Embryonic facial prominence (tissue), 1 donor: Measurements from ENCODE around the gene IFITM2.

Experiments
- DNase-seq: peaks from one replicate; pipeline ENCODE4 v3.0.0-alpha.2; 2016; ENCODE audit errors: extremely low spot score

Gene IFITM2

GRCh38 chr11:293271-293851, 14.3 kb upstream of the IFITM2 start:
- DNase-seq: no peak

- DNase-seq: no peak
These were observed 13.6 kb upstream of the IFITM2 start for GRCh38 chr11:293852-294661.

- no peak for DNase-seq
These were observed 12.8 kb upstream of the IFITM2 start for GRCh38 chr11:294780-295179.

- no peak for DNase-seq
These were observed 12.1 kb upstream of the IFITM2 start for GRCh38 chr11:295351-296170.

- no peak for DNase-seq
These were observed 11.2 kb upstream of the IFITM2 start for GRCh38 chr11:296171-297050.

- no peak for DNase-seq
These were observed 10.5 kb upstream of the IFITM2 start for GRCh38 chr11:297051-297585.

- DNase-seq: no peak
These were observed 9.8 kb upstream of the IFITM2 start for GRCh38 chr11:297586-298405.

GRCh38 chr11:298406-299065, 9.1 kb upstream of the IFITM2 start:
- no peak for DNase-seq

GRCh38 chr11:299081-299891, 8.3 kb upstream of the IFITM2 start, which contains the start of gene IFITM5:
Gene IFITM5, minus strand, starts transcription at chr11:299526. Its CDS starts 36 bp downstream, at chr11:299490.
- no peak for DNase-seq

- DNase-seq: no peak
These were observed 7.5 kb upstream of the IFITM2 start for GRCh38 chr11:299951-300735.

GRCh38 chr11:303363-303762, 4.3 kb upstream of the IFITM2 start:
- DNase-seq: no peak

GRCh38 chr11:304061-304506, 3.5 kb upstream of the IFITM2 start:
- DNase-seq: no peak

GRCh38 chr11:304915-305843, 2.4 kb upstream of the IFITM2 start:
- peak; percentile 54 for DNase-seq

GRCh38 chr11:305844-306211, 1.8 kb upstream of the IFITM2 start:
- no peak for DNase-seq

- DNase-seq: no peak
These were observed 808 bp upstream of the IFITM2 start for GRCh38 chr11:306645-307371.
